ENCODE results near the gene CDK6. TPM values are rescaled to one million over a fixed set of nuclear protein-coding genes. Genes with fewer than 3 reads are reported as not detected.

The CDK6 gene
- total and polyA plus RNA-seq, 2 of the 8 experiments (the other 6 are each of a cell fraction or from before 2014, with no cell fraction given) = 5.9 to 18.9 TPM

GRCh38 chr7:92737706-92738105 lies 98.7 kb downstream of the CDK6 start:
- no peak overlapping the region for H3K14ac ChIP-seq (ENCODE audit: insufficient read length)
- H3K36me3 ChIP-seq (ENCODE audit: control insufficient read depth in 2 of 4, insufficient read depth in 4 of 4, low read length in 3 of 4) = no peaks in the 10 kb centered on the region
- no peak overlapping the region for H3K9ac ChIP-seq (replicated peaks in 1 of 4; ENCODE audit: extremely low read depth in 1 of 4, low read depth in 3 of 4, low read length in 3 of 4)
- no peaks in the 10 kb centered on the region for H4K20me1 ChIP-seq (replicated peaks in 1 of 2; ENCODE audit: control insufficient read depth in 1 of 2, insufficient read depth in 2 of 2, low read length in 2 of 2)
- no peak overlapping the region for H4K91ac ChIP-seq (replicated peaks; ENCODE audit: insufficient read length, low read length)
- H2BK15ac ChIP-seq (ENCODE audit: low read length) = no peak overlapping the region
- no peak for DNase-seq (ENCODE audit: low read depth in 1 of 2, low spot score in 2 of 2)
- no peak overlapping the region for H3K4ac ChIP-seq (replicated peaks; ENCODE audit: insufficient read length, low read depth, low read length)
- H4K8ac ChIP-seq (ENCODE audit: extremely low read depth, insufficient read depth, low read length) = no peak overlapping the region
- no peak overlapping the region for H2AFZ ChIP-seq (ENCODE audit: low read length)
- 79% methylated on average over 1 of the region's 1 CpG; no CpG with 5 or more reads in 1 of the 2 experiments for WGBS, 2 experiments (ENCODE audit: extremely low coverage in 1 of 2, insufficient coverage in 1 of 2, insufficient read length in 1 of 2, insufficient replicate concordance in 2 of 2, low coverage in 1 of 2, low lambda C conversion rate in 2 of 2, missing lambda C conversion rate in 1 of 2)
- no peak for FAIRE-seq
- no peaks in the 10 kb centered on the region for H3K9me3 ChIP-seq (ENCODE audit: insufficient read depth in 2 of 2, low read depth in 1 of 2, low read length in 1 of 2)
- no peak overlapping the region for H3K4me3 ChIP-seq (ENCODE audit: extremely low read depth in 1 of 4, insufficient read depth in 2 of 4, low read depth in 3 of 4, low read length in 4 of 4)
- H3K56ac ChIP-seq (replicated peaks; ENCODE audit: insufficient read length, low read depth, low read length) = no peak overlapping the region
- H2BK5ac ChIP-seq (ENCODE audit: low read depth, low read length) = no peak overlapping the region
- H3K79me2 ChIP-seq (ENCODE audit: control insufficient read depth in 1 of 2, insufficient read depth in 2 of 2, low read length in 2 of 2) = no peaks in the 10 kb centered on the region
- H2BK12ac ChIP-seq (ENCODE audit: low read depth, low read length) = no peak overlapping the region
- H2BK120ac ChIP-seq (replicated peaks; ENCODE audit: low read depth, low read length) = no peak overlapping the region
- no peak for TF ChIP-seq PHF8 (conservative IDR thresholded peaks at IDR 0.05; ENCODE audit: low read depth, low read length)
- no peak for TF ChIP-seq GTF2F1 (IDR thresholded peaks at IDR 0.05; ENCODE audit: borderline replicate concordance, low read depth, low read length)
- TF ChIP-seq BCL11A (IDR thresholded peaks at IDR 0.05; ENCODE audit: low read depth in 2 of 2, low read length in 2 of 2) = no peak
- no peak for TF ChIP-seq E2F6 (IDR thresholded peaks at IDR 0.05)
- TF ChIP-seq SIX5 (IDR thresholded peaks at IDR 0.05; ENCODE audit: low read depth, low read length) = no peak
- TF ChIP-seq JUN (IDR thresholded peaks at IDR 0.05; ENCODE audit: low read depth, low read length) = no peak
- H3K23me2 ChIP-seq (ENCODE audit: low read depth, low read length) = no peaks in the 10 kb centered on the region
- H3K18ac ChIP-seq (ENCODE audit: extremely low read depth, low read length) = no peak overlapping the region
- no peak overlapping the region for H3K4me2 ChIP-seq (ENCODE audit: insufficient read depth in 1 of 2, low read depth in 2 of 2, low read length in 2 of 2)
- H4K5ac ChIP-seq (ENCODE audit: insufficient read length, low read depth, low read length) = no peak overlapping the region
- no peak overlapping the region for H2AK5ac ChIP-seq (ENCODE audit: low read depth, low read length)
- H3K79me1 ChIP-seq (ENCODE audit: low read depth, low read length) = no peaks in the 10 kb centered on the region; the same call in 1 of the 2 replicates
- no peak overlapping the region for H2BK20ac ChIP-seq (ENCODE audit: low read length)
- no peaks in the 10 kb centered on the region for H3K27me3 ChIP-seq (replicated peaks in 1 of 4; ENCODE audit: control insufficient read depth in 3 of 4, extremely low read depth in 1 of 4, insufficient read depth in 3 of 4, low read length in 3 of 4)
- H3K27ac ChIP-seq (ENCODE audit: low read depth, low read length) = no peak overlapping the region
- peaks cover 0 to 2% (median 0%) of the 10 kb centered on the region in 4 experiments; a peak in 1 of 7 replicates for H3K4me1 ChIP-seq (replicated peaks in 1 of 4; ENCODE audit: control insufficient read depth in 3 of 4, insufficient read depth in 4 of 4, low read length in 3 of 4)
- ChIA-PET CTCF (ENCODE audit: partially characterized antibody) (interaction anchor here (1.3 kb wide), 1 partner anchor 14 kb away, joined by 3 read pairs; no protein-coding TSS in a partner anchor), POLR2A (ENCODE audit: partially characterized antibody) (no interaction called here)
- H3K23ac ChIP-seq (ENCODE audit: insufficient read length) = no peak overlapping the region

Data from H1 (cell line).